HG02970 (cell line): ENCODE data around the gene GTF2IRD1.
"Not testable (repeated sequence)": the region's sequence is repeated elsewhere in the genome, so short reads cannot be mapped to it uniquely, and the experiment has no call there.

Experiments
- ATAC-seq: cut with Tn5 transposase; IDR thresholded peaks from one replicate; pipeline ENCODE4 v1.9.1; 2021; ENCODE audit warnings: mild to moderate bottlenecking, moderate library complexity, moderate number of reproducible peaks; ENCODE audit not compliant: unreplicated experiment, low FRiP score

The GTF2IRD1 gene

DNA sequence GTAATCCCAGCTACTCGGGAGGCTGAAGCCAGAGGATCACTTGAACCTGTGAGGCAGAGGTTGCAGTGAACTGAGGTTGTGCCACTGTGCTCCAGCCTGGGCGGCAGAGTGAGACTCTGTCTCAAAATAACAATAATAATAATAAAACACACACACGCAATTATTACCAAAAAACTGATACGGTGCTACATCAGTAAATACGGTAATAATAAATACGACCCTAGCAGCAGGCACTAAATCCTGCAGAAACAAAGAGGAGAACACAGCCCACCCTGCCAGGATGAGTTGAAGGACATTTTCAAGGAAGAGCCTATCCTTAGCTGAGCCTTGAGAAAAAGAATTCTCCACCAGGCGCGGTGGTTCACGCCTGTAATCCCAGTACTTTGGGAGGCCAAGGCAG is 169.4 kb downstream of the GTF2IRD1 start:
- ATAC-seq, result no peak

DNA sequence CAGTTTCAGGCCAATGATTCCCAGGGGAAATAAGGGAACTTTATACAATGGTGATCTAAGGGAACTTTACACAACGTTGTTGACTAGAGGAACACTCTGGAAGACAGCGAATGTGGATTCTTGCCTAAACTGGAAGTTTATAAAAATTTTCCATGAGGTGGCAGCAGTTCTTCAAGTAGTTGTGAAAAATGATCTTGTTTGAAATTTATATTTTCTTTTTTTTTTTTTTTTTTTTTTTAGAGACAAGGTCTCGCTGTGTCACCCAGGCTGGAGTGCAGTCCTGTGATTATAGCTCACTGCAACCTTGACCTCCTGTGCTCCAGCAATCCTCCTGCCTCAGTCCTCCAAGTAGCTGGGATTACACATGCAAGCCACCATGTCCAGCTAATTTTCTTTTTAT is 171.7 kb downstream of the GTF2IRD1 start:
- no peak for ATAC-seq

DNA sequence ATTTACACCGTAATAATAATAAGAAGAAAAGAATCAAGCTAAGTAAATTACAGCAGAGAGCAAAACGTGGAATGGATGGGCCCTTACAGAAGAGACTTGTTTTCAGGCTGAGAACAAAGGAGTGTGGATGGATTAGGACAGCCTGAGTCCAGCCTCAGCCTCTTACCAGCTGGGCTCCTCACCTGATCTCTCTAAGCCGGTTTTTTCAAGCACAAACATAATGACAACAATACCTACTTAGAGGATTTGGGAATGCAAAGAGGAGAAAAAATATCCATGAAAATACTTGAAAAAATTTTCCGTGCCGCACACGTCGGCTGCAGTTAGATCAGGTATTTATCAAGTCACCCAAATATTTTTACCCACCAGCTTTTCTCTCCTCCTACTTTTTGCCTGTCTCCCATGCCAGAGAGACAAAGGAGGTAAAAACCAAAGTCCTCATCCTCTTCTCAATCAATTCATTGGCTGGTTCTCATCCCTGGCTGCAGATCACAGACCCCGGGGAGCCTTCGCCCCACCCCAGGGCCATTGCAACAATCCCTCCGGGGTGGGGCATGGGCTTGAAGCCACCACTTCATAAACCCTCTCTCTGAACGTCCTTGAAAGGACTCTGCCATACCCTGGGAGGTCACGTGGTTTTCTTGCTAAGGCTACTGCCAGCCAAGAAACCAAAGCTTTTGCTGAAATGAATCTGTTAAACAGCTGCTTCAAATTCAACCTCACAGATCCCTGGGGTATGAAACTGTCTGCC is 174.1 kb downstream of the GTF2IRD1 start:
- no peak for ATAC-seq

DNA sequence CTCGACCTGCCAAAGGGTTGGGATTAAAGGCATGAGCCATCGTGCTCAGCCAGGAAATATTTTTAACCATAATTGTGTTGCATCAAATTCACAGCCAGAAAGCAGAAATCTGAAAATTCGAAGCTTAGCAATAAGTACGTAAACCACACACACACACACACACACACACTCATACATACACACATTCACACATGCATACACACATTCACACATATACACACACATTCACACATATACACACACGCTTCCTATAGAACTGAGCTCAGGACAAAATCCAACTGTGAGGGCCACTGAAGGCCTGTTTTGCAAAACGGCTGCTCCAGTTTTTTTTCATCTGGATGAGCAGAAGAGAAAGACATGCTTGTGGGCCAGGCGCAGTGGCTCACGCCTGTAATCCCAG is 178.8 kb downstream of the GTF2IRD1 start:
- ATAC-seq, result no peak

DNA sequence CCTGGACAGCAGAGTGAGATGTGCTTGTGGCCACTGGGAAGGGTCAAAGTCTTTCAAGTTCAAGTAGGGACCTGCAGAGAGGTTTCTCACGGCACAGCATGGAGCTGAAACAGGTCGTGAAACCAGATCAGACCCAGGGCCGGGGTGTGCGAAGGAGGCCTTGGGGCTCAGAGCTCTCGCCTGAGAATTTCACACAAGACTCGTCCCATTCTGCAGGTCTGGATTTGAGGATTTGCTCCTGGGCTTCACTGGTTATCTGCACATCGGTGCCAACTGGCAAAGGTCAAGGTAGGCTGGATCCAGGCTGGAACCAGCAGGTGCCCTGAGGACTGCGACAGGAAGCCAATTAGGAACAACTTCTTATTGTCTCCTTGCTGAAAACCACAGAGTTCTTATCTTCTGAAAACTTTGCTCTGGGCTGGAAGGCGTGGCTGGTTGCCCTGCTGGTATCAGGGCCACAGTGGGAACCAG is 179.8 kb downstream of the GTF2IRD1 start:
- ATAC-seq, result no peak

DNA sequence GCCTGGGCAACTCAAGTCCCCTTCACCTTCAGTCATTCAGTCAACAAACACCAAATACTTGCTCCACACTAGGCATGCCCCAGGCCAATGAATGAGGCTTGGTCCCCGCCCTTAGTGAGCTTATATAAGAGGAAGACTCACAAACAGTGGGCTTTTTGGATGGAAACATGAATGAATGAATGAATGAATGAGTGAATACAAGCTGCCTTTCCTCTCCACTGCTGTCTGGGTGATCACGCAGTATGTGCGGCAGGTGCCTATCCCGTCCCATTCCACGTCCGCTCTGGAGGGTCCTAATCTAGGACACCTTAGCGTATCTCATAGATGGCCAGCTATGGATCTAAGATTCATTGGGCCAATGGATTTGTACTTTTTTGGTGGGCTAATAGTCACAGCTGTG is 184.0 kb downstream of the GTF2IRD1 start:
- ATAC-seq, result no peak

DNA sequence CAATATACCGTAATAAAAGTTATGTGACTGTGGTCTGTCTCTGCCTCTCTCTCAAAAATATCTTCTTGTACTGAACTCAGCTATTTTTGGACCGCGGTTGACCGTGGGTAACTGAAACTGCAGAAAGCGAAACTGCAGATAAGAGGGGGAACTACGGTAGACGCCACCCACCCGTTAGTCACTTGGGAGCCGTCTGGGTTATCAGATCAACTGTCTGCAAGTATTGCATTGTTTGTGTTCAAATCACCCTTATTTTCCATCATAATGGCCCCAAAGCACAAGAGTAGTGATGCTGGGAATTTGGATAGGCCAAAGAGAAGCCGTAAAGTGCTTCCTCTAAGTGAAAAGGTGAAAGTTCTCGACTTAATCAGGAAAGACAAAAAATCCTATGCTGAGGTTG is 196.3 kb downstream of the GTF2IRD1 start:
- ATAC-seq, result peak; percentile 71

DNA sequence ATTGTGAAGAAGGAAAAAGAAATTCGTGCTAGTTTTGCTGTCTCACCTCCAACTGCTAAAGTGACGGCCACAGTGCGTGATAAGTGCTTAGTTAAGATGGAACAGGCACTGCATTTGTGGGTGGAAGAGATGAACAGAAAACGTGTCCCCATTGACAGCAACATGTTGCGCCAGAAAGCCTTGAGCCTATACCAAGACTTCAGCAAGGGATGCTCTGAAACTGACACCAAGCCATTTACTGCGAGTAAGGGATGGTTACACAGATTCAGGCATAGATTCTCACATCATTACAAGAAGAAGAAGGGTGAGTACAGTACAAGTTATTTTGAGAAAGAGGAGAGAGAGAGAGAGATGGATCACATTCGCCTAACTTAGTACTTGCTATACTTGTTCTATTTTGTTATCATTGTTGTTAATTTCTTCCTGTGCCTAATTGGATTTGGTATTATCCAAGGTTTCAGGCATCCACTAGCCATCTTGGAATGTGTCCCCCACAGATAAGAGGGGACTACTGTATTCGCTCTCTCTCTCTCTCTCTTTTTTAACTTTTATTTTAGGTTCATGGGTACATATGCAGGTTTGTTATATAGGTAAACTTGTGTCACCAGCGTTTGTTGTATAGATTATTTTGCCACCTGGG is 196.9 kb downstream of the GTF2IRD1 start:
- ATAC-seq, result peak; percentile 31

DNA sequence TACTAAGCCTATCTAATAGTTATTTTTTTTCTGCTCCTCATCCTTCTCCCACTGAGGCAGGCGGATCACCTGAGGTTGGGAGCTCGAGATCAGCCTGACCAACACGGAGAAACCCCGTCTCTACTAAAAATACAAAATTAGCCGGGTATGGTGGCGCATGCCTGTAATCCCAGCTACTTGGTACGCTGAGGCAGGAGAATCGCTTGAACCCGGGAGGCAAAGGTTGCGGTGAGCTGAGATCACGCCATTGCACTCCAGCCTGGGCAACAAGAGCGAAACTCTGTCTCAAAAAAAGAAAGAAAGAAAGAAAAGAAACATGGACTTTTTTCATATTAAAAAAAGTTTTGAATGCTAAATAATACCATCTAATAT is 197.4 kb downstream of the GTF2IRD1 start:
- ATAC-seq, result not testable (repeated sequence)
